H9 (cell line): ENCODE measurements around the gene TACR1. TPM values are rescaled to one million over a fixed set of nuclear protein-coding genes. Genes with fewer than 3 reads are reported as not detected.

Source experiments
- DNase-seq: peaks from one replicate; pipeline ENCODE4 v3.0.0-alpha.2; 2017
- H2AFZ ChIP-seq: one replicate; pipeline ENCODE4 v1.6.1; 2013; ENCODE audit warnings: mild to moderate bottlenecking, low read length, control low read depth, moderate library complexity
- H2AK5ac ChIP-seq: 2 replicates; pipeline ENCODE4 v1.6.1; 2013; ENCODE audit warnings: low read length, control low read depth, mixed read lengths; ENCODE audit not compliant: insufficient read length
- H2BK120ac ChIP-seq: one replicate; pipeline ENCODE4 v1.6.1; 2013; ENCODE audit warnings: low read depth, mild to moderate bottlenecking, low read length, control low read depth, inconsistent platforms; ENCODE audit not compliant: poor library complexity, severe bottlenecking
- H2BK12ac ChIP-seq: 2 replicates; pipeline ENCODE4 v1.6.1; 2013; ENCODE audit warnings: low read length, control low read depth, mixed read lengths, low read depth; ENCODE audit not compliant: insufficient read length
- H2BK15ac ChIP-seq: 2 replicates; pipeline ENCODE4 v1.6.1; 2013; ENCODE audit warnings: low read depth, low read length, control low read depth
- H2BK20ac ChIP-seq: one replicate; pipeline ENCODE4 v1.6.1; 2013; ENCODE audit warnings: low read depth, mild to moderate bottlenecking, low read length, control low read depth, inconsistent platforms; ENCODE audit not compliant: poor library complexity, severe bottlenecking
- H2BK5ac ChIP-seq: 2 replicates; pipeline ENCODE4 v1.6.1; 2013; ENCODE audit warnings: low read length, control low read depth, mixed read lengths; ENCODE audit not compliant: insufficient read length
- H3K14ac ChIP-seq: 2 replicates; pipeline ENCODE4 v1.6.1; 2013; ENCODE audit warnings: low read length, control low read depth; ENCODE audit not compliant: insufficient read depth
- H3K18ac ChIP-seq: 2 replicates; pipeline ENCODE4 v1.6.1; 2013; ENCODE audit warnings: low read depth, mild to moderate bottlenecking, mixed read lengths, low read length, control low read depth; ENCODE audit not compliant: insufficient read length
- H3K23ac ChIP-seq: 2 replicates; pipeline ENCODE4 v1.6.1; 2013; ENCODE audit warnings: low read length, control low read depth, mixed read lengths, low read depth; ENCODE audit not compliant: insufficient read length
- H3K23me2 ChIP-seq: 2 replicates; pipeline ENCODE4 v1.6.1; 2013; ENCODE audit warnings: low read depth, mild to moderate bottlenecking, mixed read lengths, low read length, control low read depth; ENCODE audit not compliant: insufficient read length, poor library complexity, severe bottlenecking
- H3K27ac ChIP-seq: 2 replicates; pipeline ENCODE4 v1.5.1; 2013; ENCODE audit warnings: low read length, control low read depth, mixed read lengths, low read depth; ENCODE audit not compliant: insufficient read length
- H3K27me3 ChIP-seq: 2 replicates; pipeline ENCODE4 v1.6.1; 2013; ENCODE audit warnings: low read length, control low read depth, inconsistent platforms; ENCODE audit not compliant: insufficient read depth
- H3K4ac ChIP-seq: 2 replicates; pipeline ENCODE4 v1.6.1; 2013; ENCODE audit warnings: low read depth, mild to moderate bottlenecking, control low read depth, inconsistent platforms, low read length, moderate library complexity
- H3K4me1 ChIP-seq: 2 replicates; pipeline ENCODE4 v1.6.1; 2013; ENCODE audit warnings: low read length, control low read depth, inconsistent platforms; ENCODE audit not compliant: insufficient read depth
- H3K4me2 ChIP-seq: 2 replicates; pipeline ENCODE4 v1.6.1; 2013; ENCODE audit warnings: low read length, control low read depth, mixed read lengths; ENCODE audit not compliant: insufficient read length, insufficient read depth
- H3K56ac ChIP-seq: 2 replicates; pipeline ENCODE4 v1.6.1; 2013; ENCODE audit warnings: low read depth, mild to moderate bottlenecking, mixed read lengths, low read length, control low read depth; ENCODE audit not compliant: insufficient read length
- H3K79me1 ChIP-seq: 2 replicates; pipeline ENCODE4 v1.6.1; 2013; ENCODE audit warnings: low read depth, mild to moderate bottlenecking, moderate library complexity, low read length, control low read depth, inconsistent platforms; ENCODE audit not compliant: insufficient read depth, poor library complexity, severe bottlenecking
- H3K79me2 ChIP-seq: 2 replicates; pipeline ENCODE4 v1.6.1; 2013; ENCODE audit warnings: low read length, control low read depth, inconsistent platforms; ENCODE audit not compliant: insufficient read depth
- H3K9ac ChIP-seq: 2 replicates; pipeline ENCODE4 v1.6.1; 2013; ENCODE audit warnings: low read length, control low read depth, mixed read lengths; ENCODE audit not compliant: insufficient read length; ENCODE audit errors: extremely low read depth
- H3K9me3 ChIP-seq: one replicate; pipeline ENCODE4 v1.6.1; 2013; ENCODE audit warnings: low read depth, low read length, inconsistent platforms; ENCODE audit not compliant: control insufficient read depth
- H3T11ph ChIP-seq: one replicate; pipeline ENCODE4 v1.6.1; 2013; ENCODE audit warnings: mild to moderate bottlenecking, low read length, control low read depth, inconsistent platforms
- H4K20me1 ChIP-seq: one replicate; pipeline ENCODE4 v1.6.1; 2013; ENCODE audit not compliant: control insufficient read depth, insufficient read length, insufficient read depth
- H4K5ac ChIP-seq: 2 replicates; pipeline ENCODE4 v1.6.1; 2013; ENCODE audit warnings: low read depth, mild to moderate bottlenecking, mixed read lengths, low read length, control low read depth; ENCODE audit not compliant: insufficient read length
- H4K8ac ChIP-seq: replicated peaks from 2 replicates; pipeline ENCODE4 v1.6.1; 2013; ENCODE audit warnings: low read length, control low read depth, mixed read lengths, low read depth; ENCODE audit not compliant: insufficient read length
- H4K91ac ChIP-seq: 2 replicates; pipeline ENCODE4 v1.6.1; 2013; ENCODE audit warnings: low read depth, mild to moderate bottlenecking, moderate library complexity, mixed read lengths, low read length, control low read depth; ENCODE audit not compliant: insufficient read length
- H3K27ac Mint-ChIP-seq, 3 experiments: 2 replicates in 2 of 3; 3 replicates in 1 of 3; pipeline ENCODE4 v1.8.0; 2020 to 2021; ENCODE audit warnings: mixed read lengths in 3 of 3, mild to moderate bottlenecking in 1 of 3, moderate library complexity in 1 of 3
- H3K27me3 Mint-ChIP-seq: 2 replicates; pipeline ENCODE4 v1.8.0; 2021; ENCODE audit warnings: low read depth, mild to moderate bottlenecking, moderate library complexity, mixed read lengths
- H3K36me3 Mint-ChIP-seq, 3 experiments: 2 replicates in 2 of 3; 3 replicates in 1 of 3; pipeline ENCODE4 v1.8.0; 2020 to 2021; ENCODE audit warnings: low read depth in 3 of 3, mixed read lengths in 3 of 3; ENCODE audit not compliant: insufficient read depth in 1 of 3
- H3K4me1 Mint-ChIP-seq, 2 experiments: 2 replicates each; pipeline ENCODE4 v1.8.0; 2020; ENCODE audit warnings: mixed read lengths in 2 of 2
- H3K4me3 Mint-ChIP-seq, 2 experiments: 2 replicates in 1 of 2; 3 replicates in 1 of 2; pipeline ENCODE4 v1.8.0; 2020 to 2021; ENCODE audit warnings: mild to moderate bottlenecking in 2 of 2, mixed read lengths in 2 of 2, moderate library complexity in 1 of 2
- H3K9me3 Mint-ChIP-seq, 2 experiments: 2 replicates in 1 of 2; 3 replicates in 1 of 2; pipeline ENCODE4 v1.8.0; 2020; ENCODE audit warnings: mild to moderate bottlenecking in 2 of 2, mixed read lengths in 2 of 2, moderate library complexity in 1 of 2
- CTCF ChIP-seq: fragments of 200-600 bp; sonication (generic); conservative IDR thresholded peaks from 3 replicates; pipeline ENCODE4 v1.8.0; 2021; ENCODE audit warnings: antibody characterized with exemption, mild to moderate bottlenecking
- WGBS: extraction: QIAGEN DNeasy Blood & Tissue Kit; methylation state at CpG from one replicate; pipeline ENCODE4 v1.1.7; 2013; ENCODE audit warnings: missing lambda C conversion rate, low lambda C conversion rate, mixed read lengths; ENCODE audit not compliant: insufficient read length; ENCODE audit errors: extremely low coverage; 5-methylcytosine and 5-hydroxymethylcytosine counted together
- total RNA-seq: library from RNA; stranded (reverse); gene quantifications from 2 replicates; pipeline ENCODE4 v1.2.1, GENCODE V29; 2021

TACR1 gene
- total RNA-seq, 1 experiment from 2014 or later: 1.4 TPM

- peaks cover 6 to 8% of the 10 kb centered on the region in 2 experiments for H3K4me1 Mint-ChIP-seq
- H3K18ac ChIP-seq: no peak overlapping the region
- no peak overlapping the region for H2BK5ac ChIP-seq
- no peak overlapping the region for H3K56ac ChIP-seq
- no peak for DNase-seq
- no peaks in the 10 kb centered on the region for H4K20me1 ChIP-seq
- H3K79me2 ChIP-seq: no peaks in the 10 kb centered on the region
- no peak overlapping the region for H4K8ac ChIP-seq
- WGBS: no CpG with 5 or more reads among the region's 4 CpGs
- H3K4me2 ChIP-seq: no peak overlapping the region
- H2BK12ac ChIP-seq: no peak overlapping the region
- H3K4me1 ChIP-seq: peaks cover 3% of the 10 kb centered on the region; the same call in 1 of the 2 replicates
- H3K27ac Mint-ChIP-seq: no peak overlapping the region
- no peaks in the 10 kb centered on the region for H3K9me3 ChIP-seq
- no peak overlapping the region for H2BK120ac ChIP-seq
- H2AFZ ChIP-seq: no peak overlapping the region
- H4K5ac ChIP-seq: no peak overlapping the region
- no peaks in the 10 kb centered on the region for H3K23me2 ChIP-seq
- H3K9ac ChIP-seq: no peak overlapping the region
- no peak overlapping the region for H2AK5ac ChIP-seq
- no peaks in the 10 kb centered on the region for H3K79me1 ChIP-seq
- no peaks in the 10 kb centered on the region for H3K27me3 Mint-ChIP-seq
- H3K36me3 Mint-ChIP-seq: peaks cover 3 to 5% (median 4%) of the 10 kb centered on the region in 3 experiments
- H3K27ac ChIP-seq: no peak overlapping the region
- no peak overlapping the region for H2BK20ac ChIP-seq
- no peak overlapping the region for H3K4ac ChIP-seq
- H3K9me3 Mint-ChIP-seq: peaks cover 5 to 7% of the 10 kb centered on the region in 2 experiments
- no peak overlapping the region for H3K4me3 Mint-ChIP-seq
- no peak overlapping the region for H3K23ac ChIP-seq
- no peak overlapping the region for H4K91ac ChIP-seq
- no peaks in the 10 kb centered on the region for H3K27me3 ChIP-seq
- no peak overlapping the region for H3T11ph ChIP-seq
- no peak overlapping the region for H3K14ac ChIP-seq
- H2BK15ac ChIP-seq: no peak overlapping the region
- TF ChIP-seq CTCF: no peak
These were observed 97.3 kb downstream of the TACR1 start for GRCh38 chr2:75102011-75102410.
